Mesodermal cell (in vitro differentiated cells): Measurements from ENCODE around the gene MTARC2.

Experiments
- H3K27ac ChIP-seq: 2 replicates; pipeline ENCODE4 v1.7.0; 2013; ENCODE audit warnings: mild to moderate bottlenecking, low read depth, low read length, moderate library complexity; ENCODE audit not compliant: severe bottlenecking
- H3K36me3 ChIP-seq: 2 replicates; pipeline ENCODE4 v1.7.1; 2013; ENCODE audit warnings: mild to moderate bottlenecking, low read length, moderate library complexity; ENCODE audit not compliant: control insufficient read depth, insufficient read depth
- H3K4me1 ChIP-seq: one replicate; pipeline ENCODE4 v1.7.1; 2013; ENCODE audit warnings: mild to moderate bottlenecking, low read length; ENCODE audit not compliant: insufficient read depth, control insufficient read depth, poor library complexity, severe bottlenecking
- H3K4me3 ChIP-seq: 2 replicates; pipeline ENCODE4 v1.7.0; 2013; ENCODE audit warnings: low read length, control low read depth, mild to moderate bottlenecking; ENCODE audit not compliant: insufficient read depth, poor library complexity, severe bottlenecking; ENCODE audit errors: extremely low read depth
- H3K9me3 ChIP-seq: 2 replicates; pipeline ENCODE4 v1.7.1; 2013; ENCODE audit warnings: mild to moderate bottlenecking, low read length, moderate library complexity; ENCODE audit not compliant: control insufficient read depth
- WGBS, 2 experiments: methylation state at CpG; one replicate each; pipeline ENCODE4 v1.1.5; 2013; ENCODE audit warnings: missing lambda C conversion rate in 2 of 2; ENCODE audit not compliant: insufficient coverage in 2 of 2; 5-methylcytosine and 5-hydroxymethylcytosine counted together

MTARC2 gene

GRCh38 chr1:220828950-220829586 is 80.9 kb downstream of the MTARC2 start:
- Histone ChIP-seq H3K36me3 (no peaks in the 10 kb centered on the region), H3K4me3 (no peak overlapping the region), H3K4me1 (peaks cover 6% of the 10 kb centered on the region), H3K9me3 (no peaks in the 10 kb centered on the region), H3K27ac (peak overlapping the region; percentile 50)
- WGBS, 2 experiments = 63 to 93% methylated on average over 2 to 4 of the region's 4 CpGs

DNA sequence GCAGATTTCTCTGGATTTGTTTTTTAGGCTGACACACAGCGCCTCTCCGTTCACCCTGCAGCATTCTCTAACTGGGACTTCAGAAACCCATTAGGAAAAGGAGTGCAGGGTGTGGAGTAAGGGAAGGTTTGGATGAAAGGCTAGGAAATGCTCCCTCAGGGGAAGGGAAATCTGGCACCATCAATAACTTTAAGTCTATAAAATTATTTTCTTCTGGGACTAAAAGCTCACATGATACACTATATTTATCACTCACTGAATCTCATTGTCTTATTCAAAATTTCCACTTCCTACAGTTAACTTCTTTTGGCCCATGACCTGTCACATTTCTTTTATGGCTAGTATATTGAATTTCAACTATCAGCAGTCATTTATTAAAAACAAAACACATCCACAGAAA is 85.3 kb downstream of the MTARC2 start:
- Histone ChIP-seq H3K27ac (no peak overlapping the region), H3K4me3 (no peak overlapping the region), H3K36me3 (no peaks in the 10 kb centered on the region), H3K4me1 (peaks cover 2% of the 10 kb centered on the region), H3K9me3 (no peaks in the 10 kb centered on the region)
- WGBS, 2 experiments = 100% methylated on average over 1 of the region's 2 CpGs
